IMR-90 (cell line): ENCODE data around the gene STAMBPL1. TPM values are rescaled to one million over a fixed set of nuclear protein-coding genes. Genes with fewer than 3 reads are reported as not detected.

Experiments
- ATAC-seq: fragments of 200-7000 bp; cut with Tn5 transposase; 2 replicates; pipeline ENCODE4 v1.9.1; 2020; ENCODE audit warnings: low read depth, mild to moderate bottlenecking, moderate library complexity
- Bru-seq: library from RNA; stranded (reverse); fragments of 400-500 nt; gene quantifications from one replicate; lab custom pipeline; 2021; lab: Mats Ljungman, UMichigan
- BruChase-seq, 2 experiments: library from RNA; stranded (reverse); fragments of 400-500 nt; gene quantifications; one replicate each; lab custom pipeline; 2021; lab: Mats Ljungman, UMichigan
- BruUV-seq: library from RNA; stranded (reverse); fragments of 400-500 nt; replicated peaks from 2 replicates; lab custom pipeline; 2021; lab: Mats Ljungman, UMichigan
- CTCF ChIA-PET: fragments of 300-600 bp; formaldehyde crosslinking; extraction: SDS; loops from one replicate; lab custom pipeline; 2021; ENCODE audit warnings: antibody characterized with exemption; lab: Yijun Ruan, JAX
- POLR2A ChIA-PET: fragments of 300-600 bp; sonication (Branson Sonifier 250); formaldehyde crosslinking; loops from one replicate; lab custom pipeline; 2022; ENCODE audit warnings: antibody characterized with exemption; ENCODE audit not compliant: unreplicated experiment; lab: Charles Lee
- DNase-seq: peaks from one replicate; pipeline ENCODE4 v3.0.0; 2013
- H2AFZ ChIP-seq: replicated peaks from 2 replicates; pipeline ENCODE3; 2013; ENCODE audit warnings: low read length, mild to moderate bottlenecking; ENCODE audit not compliant: poor library complexity
- H2AK5ac ChIP-seq: 2 replicates; pipeline ENCODE4 v1.6.1; 2013; ENCODE audit warnings: low read depth, low read length, inconsistent platforms
- H2AK9ac ChIP-seq: replicated peaks from 2 replicates; pipeline ENCODE3; 2013; ENCODE audit warnings: mild to moderate bottlenecking, low read depth, low read length, moderate library complexity; ENCODE audit not compliant: poor library complexity
- H2BK120ac ChIP-seq: 2 replicates; pipeline ENCODE4 v1.6.1; 2013; ENCODE audit warnings: low read depth, low read length, inconsistent platforms
- H2BK15ac ChIP-seq: 3 replicates; pipeline ENCODE4 v1.6.1; 2013; ENCODE audit warnings: low read depth, low read length, inconsistent platforms
- H2BK20ac ChIP-seq: 2 replicates; pipeline ENCODE4 v1.6.1; 2013; ENCODE audit warnings: low read depth, mild to moderate bottlenecking, inconsistent platforms, low read length, moderate library complexity
- H2BK5ac ChIP-seq: 2 replicates; pipeline ENCODE4 v1.6.1; 2013; ENCODE audit warnings: mild to moderate bottlenecking, low read depth, low read length, inconsistent platforms; ENCODE audit not compliant: poor library complexity, severe bottlenecking
- H3K14ac ChIP-seq: replicated peaks from 2 replicates; pipeline ENCODE4 v1.6.1; 2013; ENCODE audit warnings: low read depth, low read length, inconsistent platforms
- H3K18ac ChIP-seq: 2 replicates; pipeline ENCODE4 v1.6.1; 2013; ENCODE audit warnings: low read depth, low read length, control low read depth
- H3K23ac ChIP-seq: 2 replicates; pipeline ENCODE4 v1.6.1; 2013; ENCODE audit warnings: low read depth, low read length, inconsistent platforms
- H3K27ac ChIP-seq: 2 replicates; pipeline ENCODE4 v1.5.1; 2013; ENCODE audit warnings: mild to moderate bottlenecking, control low read depth, low read length; ENCODE audit not compliant: insufficient read depth
- H3K27me3 ChIP-seq: 2 replicates; pipeline ENCODE4 v1.6.1; 2013; ENCODE audit warnings: low read length; ENCODE audit not compliant: control insufficient read depth, insufficient read depth
- H3K36me3 ChIP-seq: 2 replicates; pipeline ENCODE4 v1.6.1; 2013; ENCODE audit warnings: low read length, mixed read lengths; ENCODE audit not compliant: control insufficient read depth, insufficient read depth
- H3K4ac ChIP-seq: 2 replicates; pipeline ENCODE4 v1.6.1; 2013; ENCODE audit warnings: low read depth, low read length, inconsistent platforms
- H3K4me1 ChIP-seq: 2 replicates; pipeline ENCODE4 v1.6.1; 2013; ENCODE audit warnings: low read length, mixed read lengths; ENCODE audit not compliant: control insufficient read depth, insufficient read depth
- H3K4me2 ChIP-seq: 2 replicates; pipeline ENCODE4 v1.6.1; 2013; ENCODE audit warnings: low read depth, mild to moderate bottlenecking, control low read depth, low read length, moderate library complexity
- H3K4me3 ChIP-seq: 2 replicates; pipeline ENCODE4 v1.5.1; 2013; ENCODE audit warnings: low read depth, mild to moderate bottlenecking, control low read depth, low read length, moderate library complexity; ENCODE audit not compliant: insufficient read depth
- H3K56ac ChIP-seq: 2 replicates; pipeline ENCODE4 v1.6.1; 2013; ENCODE audit warnings: low read length, inconsistent platforms; ENCODE audit not compliant: insufficient read depth; ENCODE audit errors: extremely low read depth
- H3K79me1 ChIP-seq, 2 experiments: 2 replicates each; pipeline ENCODE4 v1.6.1; 2013; ENCODE audit warnings: low read length in 2 of 2, inconsistent platforms in 1 of 2, low read depth in 1 of 2
- H3K9ac ChIP-seq: 2 replicates; pipeline ENCODE4 v1.6.1; 2013; ENCODE audit warnings: low read depth, low read length, control low read depth
- H3K9me1 ChIP-seq: 2 replicates; pipeline ENCODE4 v1.6.1; 2013; ENCODE audit warnings: low read length, inconsistent platforms; ENCODE audit not compliant: insufficient read depth
- H3K9me3 ChIP-seq: 2 replicates; pipeline ENCODE4 v1.6.1; 2013; ENCODE audit warnings: low read length; ENCODE audit not compliant: control insufficient read depth, insufficient read depth
- H4K20me1 ChIP-seq: 2 replicates; pipeline ENCODE4 v1.6.1; 2013; ENCODE audit warnings: low read length, inconsistent platforms; ENCODE audit not compliant: insufficient read depth
- H4K5ac ChIP-seq: 2 replicates; pipeline ENCODE4 v1.6.1; 2013; ENCODE audit warnings: mild to moderate bottlenecking, low read depth, low read length, control low read depth
- H4K8ac ChIP-seq, 2 experiments: 2 replicates each; pipeline ENCODE4 v1.6.1; 2013; ENCODE audit warnings: low read depth in 2 of 2, low read length in 2 of 2, control low read depth in 1 of 2, inconsistent platforms in 1 of 2
- H4K91ac ChIP-seq: 2 replicates; pipeline ENCODE4 v1.6.1; 2013; ENCODE audit warnings: low read depth, low read length, inconsistent platforms; ENCODE audit not compliant: insufficient read depth
- BHLHE40 ChIP-seq: fragments of 150-350 bp; IDR thresholded peaks from 2 replicates; pipeline ENCODE4 v1.6.1; 2016; ENCODE audit warnings: mild to moderate bottlenecking, low read depth, low read length
- CEBPB ChIP-seq: IDR thresholded peaks from 2 replicates; pipeline ENCODE4 v1.6.1; 2012; ENCODE audit warnings: low read depth, low read length, improper control_type of control experiment
- ELK1 ChIP-seq: fragments of 150-350 bp; IDR thresholded peaks from 2 replicates; pipeline ENCODE4 v1.6.1; 2016; ENCODE audit warnings: low read depth, mild to moderate bottlenecking, low read length, moderate library complexity, borderline replicate concordance
- MAFK ChIP-seq: IDR thresholded peaks from 2 replicates; pipeline ENCODE4 v1.6.1; 2012; ENCODE audit warnings: low read depth, low read length, improper control_type of control experiment
- MAZ ChIP-seq: IDR thresholded peaks from 2 replicates; pipeline ENCODE4 v1.6.1; 2012; ENCODE audit warnings: low read depth, mild to moderate bottlenecking, low read length, improper control_type of control experiment, moderate library complexity, borderline replicate concordance
- MXI1 ChIP-seq: IDR thresholded peaks from 2 replicates; pipeline ENCODE4 v1.6.1; 2012; ENCODE audit warnings: low read depth, mild to moderate bottlenecking, low read length, moderate library complexity, borderline replicate concordance
- NFE2L2 ChIP-seq: fragments of 150-350 bp; IDR thresholded peaks from 2 replicates; pipeline ENCODE4 v1.6.1; 2016; ENCODE audit warnings: low read depth, mild to moderate bottlenecking, low read length
- POLR2A ChIP-seq: IDR thresholded peaks from 2 replicates; pipeline ENCODE4 v1.6.1; 2012; ENCODE audit warnings: mild to moderate bottlenecking, low read depth, low read length
- RAD21 ChIP-seq: IDR thresholded peaks from 2 replicates; pipeline ENCODE4 v1.6.1; 2012; ENCODE audit warnings: low read length, improper control_type of control experiment
- RCOR1 ChIP-seq: IDR thresholded peaks from 2 replicates; pipeline ENCODE4 v1.6.1; 2012; ENCODE audit warnings: mild to moderate bottlenecking, low read length, improper control_type of control experiment; ENCODE audit not compliant: insufficient replicate concordance
- RFX5 ChIP-seq: IDR thresholded peaks from 2 replicates; pipeline ENCODE4 v1.8.0; 2012; ENCODE audit warnings: low read depth, mild to moderate bottlenecking, low read length, moderate library complexity
- SMC3 ChIP-seq: fragments of 150-350 bp; IDR thresholded peaks from 2 replicates; pipeline ENCODE4 v1.6.1; 2016; ENCODE audit warnings: low read depth, mild to moderate bottlenecking, antibody characterized with exemption, low read length, moderate library complexity
- USF2 ChIP-seq: fragments of 150-350 bp; IDR thresholded peaks from 2 replicates; pipeline ENCODE4 v1.6.1; 2017; ENCODE audit warnings: mild to moderate bottlenecking, antibody characterized with exemption, low read length, low read depth
- WGBS, 2 experiments: methylation state at CpG; one replicate each; pipeline versions ENCODE4 v1.1.5 to v1.1.7; 2013; ENCODE audit warnings: missing lambda C conversion rate in 2 of 2; ENCODE audit not compliant: insufficient read length in 1 of 2; ENCODE audit errors: extremely low coverage in 2 of 2; 5-methylcytosine and 5-hydroxymethylcytosine counted together
- dilution Hi-C: fragments of 300-500 bp; cut with HindIII; formaldehyde crosslinking; loops from one replicate; pipeline ENCODE4 v1.14.3; 2018; ENCODE audit warnings: low sequenced_read_pairs; ENCODE audit not compliant: unreplicated experiment
- in situ Hi-C: fragments of 300-500 bp; cut with MboI; formaldehyde crosslinking; loops from 3 replicates; pipeline ENCODE4 v1.14.3; 2019; ENCODE audit warnings: low sequenced_read_pairs, inconsistent platforms, mixed read lengths
- intact Hi-C: fragments of 100-400 bp; cut with micrococcal nuclease; formaldehyde crosslinking; loops from 2 replicates; pipeline ENCODE4 v1.10.0; 2022
- long read RNA-seq: library from polyadenylated mRNA; unstranded; transcript quantifications from one replicate; pipeline ENCODE4 v2.0.0, GENCODE V29; 2021; ENCODE audit not compliant: unreplicated experiment
- polyA plus RNA-seq, 3 experiments: library from polyadenylated mRNA; depleted of rRNA; stranded (reverse); fragments of >200 nt; gene quantifications; 2 replicates each; pipeline ENCODE4 v1.2.3, GENCODE V29; 2012; ENCODE audit warnings: low replicate concordance in 1 of 3
- total RNA-seq: library from RNA; depleted of rRNA; stranded (reverse); fragments of >200 nt; gene quantifications from 2 replicates; pipeline ENCODE4 v1.2.3, GENCODE V29; 2012; rRNA removed

The STAMBPL1 gene
- total RNA-seq (28.1 and 32.8 TPM in 2 replicates), polyA plus RNA-seq (2012; rRNA removed) (26.8 and 30.6 TPM in 2 replicates), Bru-seq, nascent RNA (percentile 86 among the genes with signal in this experiment), BruChase-seq, experiment 1, labeled RNA remaining after a 6-hour chase (percentile 69 among the genes with signal in this experiment), BruChase-seq, experiment 2, labeled RNA remaining after a 2-hour chase (percentile 83 among the genes with signal in this experiment)
- 10.8 and 17.7 TPM in 2 replicates for polyA plus RNA-seq (2012; cell fraction: cytosol; rRNA removed)
- polyA plus RNA-seq (2012; cell fraction: nucleus; rRNA removed; ENCODE audit: low replicate concordance) = 41.6 and 41.8 TPM in 2 replicates
- long read RNA-seq, transcript STAMBPL1-203 (11 exons, 2,532 nt) = major isoform, 40 of 56 reads
- long read RNA-seq, partial matches to known transcripts = 2 of 56 reads
- long read RNA-seq, other reads (novel, unspliced or antisense) = 14 of 56 reads

- peak within 1 kb of the TSS; percentile 98 for H3K9ac ChIP-seq
- CTCF ChIA-PET = interaction anchor here (0.6 to 0.9 kb wide), 3 partner anchors 14 to 55 kb away, joined by 3 read pairs; no protein-coding TSS in a partner anchor
- H4K91ac ChIP-seq = peak within 1 kb of the TSS; percentile 97
- peak within 1 kb of the TSS; percentile 99 for H2BK120ac ChIP-seq
- whole genome bisulfite sequencing, 2 experiments = 0% methylated on average over 12 of the region's 26 CpGs; no CpG with 5 or more reads in 1 of the 2 experiments
- peak within 1 kb of the TSS; percentile 90 for H3K4me3 ChIP-seq
- intact Hi-C loops = loop anchor here (2.0 kb wide), 1 partner anchor 47 kb away; no protein-coding TSS in a partner anchor
- H2AFZ ChIP-seq = peak within 1 kb of the TSS; percentile 95
- H2AK9ac ChIP-seq = peak within 1 kb of the TSS; percentile 89
- no peaks in the 10 kb centered on the region for H3K9me3 ChIP-seq
- peak within 1 kb of the TSS; percentile 98 for H2BK20ac ChIP-seq
- peak within 1 kb of the TSS; percentile 72 for H2AK5ac ChIP-seq
- peak; percentile 63 for ATAC-seq
- dilution Hi-C loops = no loop called here
- H3K4ac ChIP-seq = peak within 1 kb of the TSS; percentile 99
- peak within 1 kb of the TSS; percentile 90 for H4K5ac ChIP-seq
- POLR2A ChIA-PET = interaction anchor here (0.6 to 1.6 kb wide), 3 partner anchors 14 to 110 kb away, joined by 5 to 11 read pairs (median 9); partner anchors contain the start of gene FAS
- peak within 1 kb of the TSS; percentile 92 for H3K4me2 ChIP-seq
- peak within 1 kb of the TSS; percentile 99 for H3K56ac ChIP-seq
- H3K4me1 ChIP-seq = peaks cover 11% of the 10 kb centered on the region
- peaks cover 9% of the 10 kb centered on the region; the same call in 1 of the 2 replicates for H3K9me1 ChIP-seq
- peaks cover 10 to 37% of the 10 kb centered on the region in 2 experiments for H3K79me1 ChIP-seq
- in situ Hi-C loops = no loop called here
- TF ChIP-seq RFX5 (no peak), MAFK (no peak), USF2 (no peak), SMC3 (no peak), RAD21 (no peak), BHLHE40 (no peak), NFE2L2 (no peak), MAZ (no peak), CEBPB (no peak), MXI1 (no peak), ELK1 (no peak), RCOR1 (no peak), POLR2A (no peak)
- H3K27me3 ChIP-seq = no peaks in the 10 kb centered on the region
- peak within 1 kb of the TSS; percentile 93; the same call in 2 of the 3 replicates for H2BK15ac ChIP-seq
- H4K20me1 ChIP-seq = no peaks in the 10 kb centered on the region; the same call in 1 of the 2 replicates
- peak within 1 kb of the TSS; percentile 100 for H3K23ac ChIP-seq
- no peak for DNase-seq
- H3K14ac ChIP-seq = peak within 1 kb of the TSS; percentile 99
- H4K8ac ChIP-seq = peak within 1 kb of the TSS; percentile 84 to 99
- H3K18ac ChIP-seq = peak within 1 kb of the TSS; percentile 98
- H3K36me3 ChIP-seq = no peaks in the 10 kb centered on the region; the same call in 1 of the 2 replicates
- no TSS peak for BruUV-seq
- peak within 1 kb of the TSS; percentile 96 for H2BK5ac ChIP-seq
- peak within 1 kb of the TSS; percentile 98 for H3K27ac ChIP-seq
Measured at GRCh38 chr10:88879534-88880281, at the start of gene STAMBPL1. Gene STAMBPL1 (plus strand): TSS chr10:88880245. CDS start chr10:88901709, 21,464 bp downstream.
